ENCODE data around the gene CFAP68. TPM values are rescaled to one million over a fixed set of nuclear protein-coding genes. Genes with fewer than 3 reads are reported as not detected.

Gene CFAP68
- total RNA-seq, 1 experiment from 2014 or later, result 23.4 TPM

DNA sequence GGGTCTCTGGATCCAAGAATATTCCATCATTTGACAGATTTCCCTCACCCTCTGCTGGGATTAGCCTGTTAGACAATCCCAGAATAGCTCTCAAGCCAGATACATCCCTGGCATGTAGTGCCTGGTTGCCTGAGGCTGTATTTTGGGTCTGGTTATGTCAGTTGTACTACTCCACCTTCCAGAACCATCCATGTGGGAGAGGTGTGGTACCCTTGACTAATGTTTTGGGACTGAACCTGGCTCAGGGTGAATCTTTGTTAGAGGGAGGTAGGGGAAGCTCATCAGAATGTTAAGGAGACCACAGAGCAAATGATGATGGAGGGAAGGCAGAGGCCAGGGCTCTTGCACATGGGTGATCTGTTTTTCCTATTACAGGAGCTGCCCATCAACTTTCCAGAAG lies 44.6 kb downstream of the CFAP68 start:
- DNase-seq, result no peak
- no peak overlapping the region for H3T11ph ChIP-seq (ENCODE audit: low read length)
- no peaks in the 10 kb centered on the region for H3K79me2 ChIP-seq (ENCODE audit: insufficient read depth, low read length)
- no peak overlapping the region for H3K4me3 Mint-ChIP-seq
- no peak overlapping the region for H2BK12ac ChIP-seq (ENCODE audit: insufficient read length, low read depth, low read length)
- no peaks in the 10 kb centered on the region for H3K79me1 ChIP-seq (ENCODE audit: insufficient read depth, low read depth, low read length, poor library complexity, severe bottlenecking)
- no peak overlapping the region for H3K56ac ChIP-seq (ENCODE audit: insufficient read length, low read depth, low read length)
- no peak overlapping the region for H4K5ac ChIP-seq (ENCODE audit: insufficient read length, low read depth, low read length)
- no peaks in the 10 kb centered on the region for H4K20me1 ChIP-seq (ENCODE audit: control insufficient read depth, insufficient read depth, insufficient read length)
- H3K14ac ChIP-seq (ENCODE audit: insufficient read depth, low read length), result no peak overlapping the region
- TF ChIP-seq CTCF (conservative IDR thresholded peaks at IDR 0.05), result no peak
- no peak overlapping the region for H3K4me2 ChIP-seq (ENCODE audit: insufficient read depth, insufficient read length, low read length)
- no peaks in the 10 kb centered on the region for H3K27me3 Mint-ChIP-seq (ENCODE audit: low read depth)
- peaks cover 5% of the 10 kb centered on the region for H3K23me2 ChIP-seq (ENCODE audit: insufficient read length, low read depth, low read length, poor library complexity, severe bottlenecking)
- H3K4me1 ChIP-seq (ENCODE audit: insufficient read depth, low read length), result peaks cover 3% of the 10 kb centered on the region; the same call in 1 of the 2 replicates
- H4K91ac ChIP-seq (ENCODE audit: insufficient read length, low read depth, low read length), result no peak overlapping the region
- no peak overlapping the region for H2BK5ac ChIP-seq (ENCODE audit: insufficient read length, low read length)
- no peaks in the 10 kb centered on the region for H3K36me3 Mint-ChIP-seq (ENCODE audit: insufficient read depth in 1 of 3, low read depth in 3 of 3)
- no peaks in the 10 kb centered on the region for H3K9me3 Mint-ChIP-seq
- H3K9ac ChIP-seq (ENCODE audit: extremely low read depth, insufficient read length, low read length), result no peak overlapping the region
- H3K23ac ChIP-seq (ENCODE audit: insufficient read length, low read depth, low read length), result no peak overlapping the region
- H2AFZ ChIP-seq (ENCODE audit: low read length), result no peak overlapping the region
- peaks cover 31 to 35% of the 10 kb centered on the region in 2 experiments for H3K4me1 Mint-ChIP-seq
- H3K27ac ChIP-seq (ENCODE audit: insufficient read length, low read depth, low read length), result no peak overlapping the region
- no peak overlapping the region for H4K8ac ChIP-seq (replicated peaks; ENCODE audit: insufficient read length, low read depth, low read length)
- peak overlapping the region in 1 of 3 experiments; percentile 5; a peak in 2 of 7 replicates for H3K27ac Mint-ChIP-seq
- H2BK120ac ChIP-seq (ENCODE audit: low read depth, low read length, poor library complexity, severe bottlenecking), result no peak overlapping the region
- H2BK15ac ChIP-seq (ENCODE audit: low read depth, low read length), result no peak overlapping the region
- no peak overlapping the region for H3K4ac ChIP-seq (ENCODE audit: low read depth, low read length)
- no peak overlapping the region for H2AK5ac ChIP-seq (ENCODE audit: insufficient read length, low read length)
- H3K18ac ChIP-seq (ENCODE audit: insufficient read length, low read depth, low read length), result no peak overlapping the region
- H3K27me3 ChIP-seq (ENCODE audit: insufficient read depth, low read length), result no peaks in the 10 kb centered on the region
- no peaks in the 10 kb centered on the region for H3K9me3 ChIP-seq (ENCODE audit: control insufficient read depth, low read depth, low read length)
- no peak overlapping the region for H2BK20ac ChIP-seq (ENCODE audit: low read depth, low read length, poor library complexity, severe bottlenecking)

All from H9 (cell line).